HG03139 (cell line): Measurements from ENCODE around the gene RNF225.
"Not testable (repeated sequence)": the region's sequence is repeated elsewhere in the genome, so short reads cannot be mapped to it uniquely, and the experiment has no call there.

Source experiments
- ATAC-seq: cut with Tn5 transposase; IDR thresholded peaks from one replicate; pipeline ENCODE4 v1.9.1; 2021; ENCODE audit not compliant: unreplicated experiment

The RNF225 gene

DNA sequence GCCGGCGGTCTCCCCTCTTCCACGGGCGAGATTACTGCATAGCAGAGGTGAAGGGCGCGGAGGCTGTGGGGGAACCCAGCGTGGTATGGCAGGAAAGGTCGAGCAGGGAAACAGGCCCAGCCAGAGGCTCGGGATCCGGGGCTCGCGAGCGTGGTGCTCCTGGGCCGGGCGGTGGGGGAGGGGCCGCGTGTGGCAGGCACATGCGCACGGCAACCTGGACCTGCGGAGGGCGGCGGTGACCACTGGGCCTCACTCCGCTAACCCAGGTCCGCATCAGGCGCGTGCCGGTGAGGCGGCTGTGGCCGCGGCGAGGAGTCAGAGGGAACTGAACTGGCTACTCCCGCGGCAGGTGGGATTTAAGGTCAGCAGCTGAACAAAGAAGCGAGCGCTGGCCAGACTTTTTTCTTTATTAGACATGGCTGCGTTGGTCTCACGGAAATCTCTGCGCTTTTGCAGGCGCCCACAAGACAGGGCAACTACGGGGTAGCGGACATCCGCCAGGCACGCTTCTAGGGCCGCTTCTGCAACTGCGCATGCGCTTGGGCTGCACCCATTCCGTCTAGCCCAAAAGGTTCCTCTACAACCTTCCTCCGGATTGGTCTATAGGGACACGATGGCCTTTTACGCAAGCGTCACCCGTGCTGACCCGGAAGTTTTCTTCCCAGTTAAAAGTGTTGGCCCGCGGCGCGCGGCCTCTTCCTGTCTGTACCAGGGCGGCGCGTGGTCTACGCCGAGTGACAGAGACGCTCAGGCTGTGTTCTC lies 8.7 kb upstream of the RNF225 start, which contains the start of gene RPS5:
Gene RPS5, plus strand, starts transcription at position 694 of the 762 bp plus-strand sequence. CDS start 869 bp downstream, outside the sequence.
- peak; percentile 92 for ATAC-seq

DNA sequence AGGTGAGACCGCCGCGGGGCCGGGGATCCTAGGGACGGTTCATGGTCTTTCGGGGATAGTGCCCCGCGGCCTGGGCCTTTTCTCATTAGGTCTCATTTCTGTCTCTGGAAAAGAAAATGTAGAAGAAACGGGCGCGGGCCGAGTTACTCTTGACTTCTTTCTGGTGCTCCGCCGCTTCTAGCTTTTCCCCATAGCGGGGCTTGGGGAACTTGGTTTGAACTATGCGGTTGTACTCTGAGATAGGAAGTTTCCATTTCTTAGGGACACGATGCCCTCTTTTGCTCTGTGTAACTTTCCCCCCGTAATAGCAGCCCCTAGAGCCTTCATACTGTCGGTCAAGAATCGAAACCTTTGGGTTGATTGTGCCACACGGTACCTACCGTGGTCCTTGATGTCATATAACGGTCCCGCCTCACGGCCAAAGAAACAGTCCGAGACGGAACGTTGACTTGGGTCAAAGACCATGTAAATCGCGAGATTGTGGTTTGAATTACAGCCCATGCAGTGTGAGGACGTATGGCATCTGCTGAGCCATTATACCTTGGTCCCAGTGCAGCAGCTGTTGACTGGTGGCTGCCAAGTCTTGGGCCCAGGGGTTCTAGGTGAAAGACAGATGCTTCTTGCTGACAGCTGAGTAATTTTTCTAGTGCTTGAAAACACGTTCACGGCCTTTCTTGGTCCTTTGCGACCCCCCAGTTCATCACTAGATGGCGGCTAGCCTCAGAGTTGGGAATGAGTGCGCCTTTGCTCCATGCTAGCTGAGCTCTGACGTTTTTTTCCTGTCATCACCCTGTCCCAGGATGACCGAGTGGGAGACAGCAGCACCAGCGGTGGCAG lies 7.9 kb upstream of the RNF225 start:
- no peak for ATAC-seq

DNA sequence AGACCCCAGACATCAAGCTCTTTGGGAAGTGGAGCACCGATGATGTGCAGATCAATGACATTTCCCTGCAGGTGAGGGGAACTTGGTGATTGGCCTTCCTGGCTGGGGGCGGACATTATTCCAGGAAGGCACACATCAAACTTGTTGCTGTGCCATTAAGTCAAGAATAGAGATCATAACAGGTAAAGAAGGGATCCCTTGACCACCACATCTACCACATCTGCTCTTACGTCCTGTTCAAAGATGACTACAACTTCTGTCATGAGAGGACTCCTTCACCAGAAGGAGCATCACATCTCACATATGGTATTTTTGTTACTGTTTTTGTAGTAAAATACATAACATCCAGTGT lies 7.3 kb upstream of the RNF225 start:
- no peak for ATAC-seq

DNA sequence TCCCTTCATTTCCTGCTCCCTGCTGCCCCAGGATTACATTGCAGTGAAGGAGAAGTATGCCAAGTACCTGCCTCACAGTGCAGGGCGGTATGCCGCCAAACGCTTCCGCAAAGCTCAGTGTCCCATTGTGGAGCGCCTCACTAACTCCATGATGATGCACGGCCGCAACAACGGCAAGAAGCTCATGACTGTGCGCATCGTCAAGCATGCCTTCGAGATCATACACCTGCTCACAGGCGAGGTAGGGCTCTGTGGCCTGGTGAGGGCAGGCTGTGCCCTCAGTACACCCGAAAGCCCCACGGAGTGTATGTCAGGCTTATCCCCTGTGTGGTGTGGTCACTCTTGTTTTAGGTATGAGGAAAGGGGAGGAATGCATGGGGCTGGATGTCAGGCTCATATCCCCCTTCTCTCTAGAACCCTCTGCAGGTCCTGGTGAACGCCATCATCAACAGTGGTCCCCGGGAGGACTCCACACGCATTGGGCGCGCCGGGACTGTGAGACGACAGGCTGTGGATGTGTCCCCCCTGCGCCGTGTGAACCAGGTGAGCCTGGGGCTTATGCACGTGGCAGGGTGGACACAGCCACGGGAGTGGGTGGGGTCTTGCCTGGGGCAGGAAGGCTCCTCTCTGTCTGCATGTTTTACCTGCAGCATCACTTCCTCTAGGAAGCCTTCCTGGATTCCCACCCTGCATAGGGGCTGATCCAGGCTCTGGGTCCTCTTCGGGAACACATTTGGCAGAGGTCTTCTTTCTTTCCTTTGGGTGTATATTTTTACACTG lies 2.3 kb upstream of the RNF225 start:
- no peak for ATAC-seq

DNA sequence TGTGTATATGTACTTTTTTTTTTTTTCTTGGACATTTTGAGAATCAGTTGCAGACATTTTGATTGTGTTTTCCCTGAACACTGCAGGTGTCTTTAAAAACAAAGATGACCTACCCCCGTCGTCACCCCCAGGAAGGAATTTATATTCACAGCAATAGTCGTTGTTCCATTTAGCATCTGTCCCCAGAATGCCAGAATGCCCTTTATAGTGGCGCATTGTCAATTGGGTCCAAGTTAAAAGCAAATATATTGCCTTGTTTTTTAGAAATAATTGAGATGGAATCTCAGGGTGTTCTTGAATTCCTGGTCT lies 1.8 kb upstream of the RNF225 start:
- ATAC-seq, result no peak

DNA sequence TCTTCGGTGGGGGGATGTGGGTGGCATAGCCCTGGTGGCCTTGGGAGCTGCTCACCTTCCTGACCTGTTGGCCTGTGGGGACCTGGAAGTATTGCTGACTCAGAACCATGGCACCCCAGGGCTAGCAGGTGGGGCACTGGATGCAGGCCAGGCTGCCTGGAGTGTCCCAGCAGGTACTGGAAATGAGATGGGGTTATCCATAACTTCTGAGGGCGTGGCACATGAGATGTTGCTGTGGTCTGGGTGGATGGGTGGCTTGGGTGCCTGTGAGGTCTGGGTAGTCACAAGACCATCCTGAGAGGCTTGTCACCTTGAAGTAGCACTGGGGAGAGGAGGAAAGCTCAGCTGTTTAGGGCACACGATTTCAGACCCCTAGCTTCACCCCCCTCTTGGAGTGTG lies 636 bp upstream of the RNF225 start:
- no peak for ATAC-seq

DNA sequence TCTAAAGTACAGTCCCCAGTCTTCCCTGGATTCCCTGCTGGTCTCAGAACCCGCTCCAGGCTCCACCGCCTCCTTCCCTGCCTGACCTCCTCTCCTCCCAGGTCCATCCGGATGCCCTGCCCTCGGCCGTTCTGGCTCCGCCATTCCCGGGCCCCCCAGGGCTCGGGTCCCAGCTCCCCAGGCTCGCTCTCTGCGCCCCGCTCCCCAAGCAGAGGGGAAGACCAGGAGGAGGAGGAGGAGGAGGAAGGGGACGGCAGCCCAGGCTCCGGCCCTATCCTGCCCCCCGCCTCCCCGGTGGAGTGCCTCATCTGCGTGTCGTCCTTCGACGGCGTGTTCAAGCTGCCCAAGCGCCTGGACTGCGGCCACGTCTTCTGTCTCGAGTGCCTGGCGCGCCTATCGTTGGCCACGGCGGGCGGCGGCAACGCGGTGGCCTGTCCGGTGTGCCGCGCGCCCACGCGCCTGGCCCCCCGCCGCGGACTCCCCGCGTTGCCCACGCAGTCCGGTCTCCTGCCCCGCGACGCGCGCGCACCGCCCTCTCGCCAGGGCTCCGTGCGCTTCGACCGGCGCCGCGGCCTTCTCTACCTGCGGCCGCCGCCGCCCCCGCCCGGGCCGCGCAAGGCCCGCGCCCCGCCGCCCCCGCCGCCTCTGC lies 647 bp downstream of the RNF225 start:
- ATAC-seq, result no peak

DNA sequence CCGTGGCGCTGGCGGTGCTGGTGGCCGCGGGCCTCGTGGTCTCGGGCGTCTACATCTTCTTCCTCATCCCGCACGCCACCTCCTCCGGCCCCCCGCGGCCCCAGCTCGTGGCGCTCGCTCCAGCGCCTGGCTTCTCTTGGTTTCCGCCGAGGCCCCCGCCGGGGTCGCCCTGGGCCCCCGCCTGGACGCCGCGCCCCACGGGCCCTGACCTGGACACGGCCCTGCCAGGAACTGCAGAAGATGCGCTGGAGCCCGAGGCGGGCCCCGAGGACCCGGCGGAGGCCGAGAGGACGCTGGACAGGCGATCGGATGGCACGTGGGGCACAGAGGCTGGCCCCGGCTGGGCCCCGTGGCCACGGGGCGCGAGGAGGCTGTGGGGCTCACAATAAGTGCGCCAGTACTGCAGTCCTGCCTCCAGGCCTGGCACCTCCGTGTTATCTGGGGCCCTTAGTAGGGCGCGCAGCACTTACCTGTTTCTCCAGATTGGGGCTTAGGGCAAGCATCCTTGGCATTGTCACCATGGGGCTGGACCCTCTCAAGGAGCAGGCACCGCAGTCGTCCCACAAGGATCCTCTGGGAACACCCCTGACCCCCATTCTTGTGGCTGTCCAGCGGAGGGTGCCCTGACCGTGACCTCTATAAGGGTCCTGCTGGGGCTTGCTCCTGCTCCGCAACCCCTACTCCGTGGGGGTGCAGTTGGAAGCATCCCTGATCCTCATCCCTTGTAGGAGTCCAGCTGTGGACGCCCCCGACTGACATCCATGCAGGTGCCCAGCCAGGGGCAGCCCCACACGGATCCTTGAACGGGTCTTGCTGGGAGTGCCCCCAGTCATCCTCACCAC lies 1.5 kb downstream of the RNF225 start:
- no peak for ATAC-seq

DNA sequence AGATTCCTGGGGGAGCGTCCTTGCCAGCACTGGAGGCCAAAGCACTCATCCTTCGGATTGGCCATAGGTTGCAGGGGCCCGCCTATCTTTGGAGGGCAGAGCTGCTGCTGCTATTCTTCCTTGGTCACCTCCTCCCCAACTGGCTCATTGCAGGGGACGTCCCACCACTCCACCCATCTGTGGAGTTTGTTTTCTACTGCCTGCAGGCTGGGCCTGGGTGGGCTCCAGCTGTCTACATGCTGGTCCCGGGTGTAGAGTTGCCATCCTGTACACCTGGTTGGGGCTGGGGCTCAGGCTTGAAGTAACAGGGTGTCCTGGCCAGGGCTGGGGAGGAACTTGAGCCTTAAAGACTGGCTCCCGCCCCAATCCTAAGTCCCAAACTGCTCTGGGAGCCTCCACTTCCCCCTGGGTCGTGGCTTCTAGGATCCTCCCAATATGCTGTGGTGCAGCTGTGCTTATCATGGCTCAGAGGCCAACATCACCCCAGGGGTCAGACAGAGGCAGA lies 2.1 kb downstream of the RNF225 start:
- ATAC-seq, result no peak

DNA sequence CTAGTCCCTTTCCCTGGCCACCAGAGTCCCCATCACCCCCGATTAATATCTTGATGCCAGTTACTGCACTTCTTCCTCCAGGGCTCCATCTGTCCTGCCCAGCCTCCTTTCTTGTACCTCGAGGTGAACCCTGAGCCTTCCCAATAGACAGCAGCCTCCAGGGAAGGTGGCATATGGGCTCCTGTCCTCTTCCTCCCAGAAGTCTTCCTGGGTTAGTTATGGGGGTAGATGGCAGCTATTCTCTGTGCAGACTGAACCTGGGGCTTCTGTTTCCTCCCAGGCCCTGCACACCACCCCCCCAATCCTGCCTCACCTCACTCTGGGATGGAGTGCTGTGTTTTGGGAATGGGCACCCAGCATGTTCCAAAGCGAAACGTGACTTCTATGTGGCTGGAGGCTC lies 2.6 kb downstream of the RNF225 start:
- ATAC-seq, result no peak

DNA sequence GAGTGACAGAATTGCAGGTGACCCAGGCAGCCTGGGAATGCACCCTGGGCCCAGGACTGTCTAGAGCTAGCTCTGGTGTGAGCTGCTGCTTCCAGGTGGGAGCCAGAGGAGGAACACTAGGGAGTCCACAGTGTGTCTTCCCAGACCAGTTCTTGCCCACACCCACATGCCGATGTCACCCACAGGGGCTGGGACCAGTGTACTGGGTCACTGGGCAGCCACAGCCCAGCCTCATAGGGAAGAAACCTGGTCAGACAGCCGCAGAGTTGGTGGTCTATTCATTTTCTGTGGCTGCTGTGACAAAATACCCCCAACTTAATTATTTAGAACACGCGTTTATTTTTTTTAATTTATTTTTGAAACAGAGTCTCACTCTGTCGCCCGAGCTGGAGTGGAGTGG lies 3.1 kb downstream of the RNF225 start:
- no peak for ATAC-seq

DNA sequence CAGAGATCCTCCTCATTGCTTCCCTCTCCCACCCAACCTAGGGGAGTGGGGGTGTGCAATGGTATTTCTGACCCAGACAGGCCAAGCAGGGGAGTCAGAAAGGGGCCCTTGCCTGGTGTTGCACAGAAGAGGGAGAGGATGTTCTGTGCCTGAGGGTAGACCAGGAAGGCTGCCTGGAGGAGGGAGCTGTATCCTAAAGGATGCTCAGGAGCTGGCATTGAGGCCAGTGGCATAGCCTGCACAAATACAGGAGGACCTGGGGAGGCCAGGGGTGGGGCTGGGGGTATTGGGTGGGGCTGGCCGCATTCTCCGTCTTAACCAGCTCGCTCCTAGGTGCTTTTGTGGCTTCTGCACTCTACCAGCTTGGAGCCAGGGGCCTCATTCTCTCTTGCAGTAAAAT lies 4.4 kb downstream of the RNF225 start:
- ATAC-seq, result no peak

DNA sequence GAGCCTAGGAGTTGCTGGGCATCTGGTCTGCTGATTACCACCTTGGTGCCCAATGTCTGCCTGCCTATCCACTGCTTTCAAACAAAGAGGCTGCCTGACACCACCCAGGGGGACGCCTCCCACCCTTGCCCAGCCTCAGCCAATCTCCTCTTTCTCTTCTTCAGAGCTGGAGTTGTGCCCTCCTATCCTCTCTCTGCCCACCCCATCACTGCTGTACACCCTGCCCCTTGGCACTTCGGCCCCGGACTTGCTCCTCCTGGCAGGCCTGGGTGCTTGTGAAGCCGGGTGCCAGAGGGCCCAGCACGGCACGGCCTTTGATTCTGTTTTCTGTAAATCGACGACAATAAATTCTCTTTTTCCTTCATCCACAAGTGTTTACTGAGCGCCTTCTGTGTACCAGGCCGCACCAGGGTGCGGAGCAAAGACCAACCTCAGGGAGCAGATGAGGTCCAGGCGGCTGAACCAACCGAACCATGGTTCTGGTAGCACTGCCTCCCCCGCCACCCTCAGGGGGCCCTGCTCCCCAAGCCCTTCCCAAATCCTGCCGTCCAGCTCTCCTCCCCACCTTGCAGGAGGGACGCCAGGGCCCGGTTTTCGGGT lies 5.0 kb downstream of the RNF225 start:
- ATAC-seq, result no peak

DNA sequence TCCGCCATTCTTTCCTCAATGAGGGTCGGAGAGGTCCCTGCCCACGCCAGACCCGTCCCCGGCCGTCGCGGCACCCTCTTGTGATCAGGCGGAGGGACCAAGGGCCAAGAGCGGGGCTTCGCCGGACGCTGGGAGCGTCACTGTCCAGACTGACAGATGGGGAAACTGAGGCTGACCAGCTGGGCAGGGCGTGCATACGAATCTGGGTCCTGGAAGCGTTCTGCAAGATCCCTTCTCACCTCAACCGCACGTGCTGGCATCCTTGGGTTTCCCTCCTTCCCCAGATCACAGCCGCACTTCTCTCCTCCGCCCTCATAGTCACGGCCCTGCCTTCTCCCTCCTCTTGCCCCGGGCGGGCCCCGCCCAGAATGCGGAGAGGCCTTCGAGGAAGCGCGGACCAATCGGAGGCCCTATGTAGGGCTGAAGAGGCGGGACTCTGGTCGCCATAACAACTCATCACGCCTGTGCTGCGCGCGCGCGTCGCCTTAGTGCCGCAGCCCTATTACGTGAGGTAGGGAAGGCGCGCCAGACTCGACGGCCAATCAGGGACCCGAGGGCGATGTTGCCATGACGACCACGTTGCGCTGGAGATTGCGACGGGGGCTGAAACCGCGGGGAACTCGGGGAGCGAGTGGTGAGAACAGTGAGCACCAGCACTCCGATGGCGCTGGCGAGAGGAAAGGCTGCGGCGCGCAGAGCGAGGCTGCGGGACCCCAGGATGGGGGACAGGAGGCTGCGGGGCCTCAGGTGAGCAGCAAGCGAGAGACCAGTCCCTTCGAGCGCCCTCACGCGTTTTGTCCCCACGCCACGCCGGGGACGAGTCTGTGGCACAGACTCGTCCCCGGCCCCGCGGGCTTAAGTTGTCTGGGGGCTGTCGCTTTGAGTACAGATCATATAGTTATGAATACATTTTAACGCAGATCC lies 5.7 kb downstream of the RNF225 start:
- ATAC-seq, result peak; percentile 99

DNA sequence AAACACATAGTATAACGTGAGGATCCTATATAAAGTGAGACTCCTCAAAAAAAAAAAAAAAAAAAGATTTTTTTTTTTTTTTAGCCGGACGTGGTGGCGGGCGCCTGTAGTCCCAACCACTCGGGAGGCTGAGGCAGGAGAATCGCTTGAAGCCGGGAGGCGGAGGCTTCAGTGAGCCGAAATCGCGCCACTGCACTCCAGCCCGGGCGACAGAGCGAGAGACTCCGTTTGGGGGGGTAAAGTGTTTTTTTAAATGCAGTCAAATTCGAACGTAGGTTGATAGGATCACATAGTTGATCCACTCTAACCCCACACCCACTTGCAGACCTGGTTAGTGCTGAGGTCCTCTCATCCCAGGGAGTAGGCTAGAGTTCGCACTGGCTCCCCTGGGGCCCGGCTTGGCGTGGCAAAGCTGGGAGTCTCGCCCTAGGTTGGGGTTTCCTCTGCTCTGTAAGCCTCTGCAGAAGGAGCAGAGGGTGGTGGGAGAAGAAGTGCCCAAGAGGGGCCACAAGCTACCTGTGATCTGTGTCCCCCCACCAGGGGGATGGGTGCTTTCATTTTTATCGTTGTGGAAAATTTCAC lies 6.5 kb downstream of the RNF225 start:
- no peak for ATAC-seq

DNA sequence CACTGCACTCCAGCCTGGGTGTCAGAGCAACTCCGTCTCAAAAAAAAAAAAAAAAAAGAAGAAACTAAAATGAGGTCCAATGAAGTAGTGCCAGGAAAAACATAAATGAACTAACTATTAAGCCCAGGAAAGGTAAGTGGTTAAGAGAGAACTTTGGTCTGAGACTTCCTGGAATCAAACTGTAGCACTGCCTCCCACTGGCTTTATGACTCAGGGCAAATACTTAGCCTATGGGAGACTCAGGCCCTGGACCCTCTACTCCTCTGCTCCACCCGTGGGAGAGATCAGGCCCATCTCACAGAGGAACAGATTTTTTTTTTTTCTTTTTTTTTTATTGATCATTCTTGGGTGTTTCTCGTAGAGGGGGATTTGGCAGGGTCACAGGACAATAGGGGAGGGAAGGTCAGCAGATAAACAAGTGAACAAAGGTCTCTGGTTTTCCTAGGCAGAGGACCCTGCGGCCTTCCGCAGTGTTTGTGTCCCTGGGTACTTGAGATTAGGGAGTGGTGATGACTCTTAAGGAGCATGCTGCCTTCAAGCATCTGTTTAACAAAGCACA lies 8.5 kb downstream of the RNF225 start:
- not testable (repeated sequence) for ATAC-seq

DNA sequence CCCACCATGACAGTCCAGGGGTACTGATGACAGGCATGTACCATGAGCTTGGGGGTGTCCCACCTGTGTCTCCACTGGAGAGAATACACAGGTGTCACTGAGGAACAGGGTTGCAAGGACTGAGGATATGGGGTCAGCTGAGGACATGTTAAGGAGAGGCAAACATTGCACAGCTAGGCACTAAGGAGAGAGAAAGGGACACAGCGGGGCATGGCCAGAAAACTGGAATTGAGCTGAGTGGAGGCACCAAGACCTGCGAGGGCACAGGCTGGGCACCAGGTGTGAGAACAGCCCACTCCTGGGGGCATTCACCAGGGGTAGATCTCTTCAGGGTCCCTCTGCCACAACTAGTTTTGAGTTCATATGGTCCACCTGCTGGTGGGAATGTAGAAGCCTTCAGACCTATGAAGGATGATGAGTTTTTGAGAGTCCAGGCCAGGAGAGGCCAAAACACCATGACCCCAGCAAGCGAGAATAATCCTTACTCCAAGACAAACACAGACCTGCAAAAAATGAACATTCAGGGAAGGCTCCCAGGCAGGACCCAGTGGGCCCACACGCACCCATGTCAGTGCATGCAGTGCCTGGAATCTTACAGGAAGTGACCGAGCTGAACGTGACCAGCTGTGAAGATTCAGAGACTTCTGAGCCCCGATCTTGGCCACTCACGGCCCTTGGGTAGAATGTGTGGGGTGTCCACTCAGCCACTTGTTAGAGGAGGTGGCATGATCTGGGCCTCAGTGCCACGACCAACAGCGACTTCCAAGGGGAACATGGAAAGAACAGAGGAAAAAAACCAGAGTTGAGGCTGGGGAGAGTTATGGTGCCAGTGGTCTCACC lies 11.6 kb downstream of the RNF225 start:
- ATAC-seq, result no peak
